ENCODE results near the gene TMEM196.

TMEM196 gene

GRCh38 chr7:19772841-19773760 lies at the start of gene TMEM196:
TMEM196 (minus strand) TSS chr7:19773617; CDS start chr7:19772696, 921 bp downstream.
- DNase-seq (ENCODE audit: low read depth), result no peak

- no peak for DNase-seq (ENCODE audit: low read depth)
Measured at GRCh38 chr7:19816128-19816527, 42.7 kb upstream of the TMEM196 start.

- no peak for DNase-seq (ENCODE audit: low read depth)
Measured at GRCh38 chr7:19815546-19815945, 42.1 kb upstream of the TMEM196 start.

- DNase-seq (ENCODE audit: low read depth), result no peak
Measured at GRCh38 chr7:19814776-19815175, 41.4 kb upstream of the TMEM196 start.

GRCh38 chr7:19811386-19811785 lies 38.0 kb upstream of the TMEM196 start:
- no peak for DNase-seq (ENCODE audit: low read depth)

GRCh38 chr7:19798986-19799385 lies 25.6 kb upstream of the TMEM196 start:
- no peak for DNase-seq (ENCODE audit: low read depth)

GRCh38 chr7:19783541-19783940 lies 10.1 kb upstream of the TMEM196 start:
- DNase-seq (ENCODE audit: low read depth), result no peak

GRCh38 chr7:19776981-19777380 lies 3.6 kb upstream of the TMEM196 start:
- no peak for DNase-seq (ENCODE audit: low read depth)

- no peak for DNase-seq (ENCODE audit: low read depth)
Measured at GRCh38 chr7:19775578-19775977, 2.2 kb upstream of the TMEM196 start.

GRCh38 chr7:19772306-19772705 lies 1.1 kb downstream of the TMEM196 start:
- no peak for DNase-seq (ENCODE audit: low read depth)

GRCh38 chr7:19762631-19763030 lies 10.8 kb downstream of the TMEM196 start:
- no peak for DNase-seq (ENCODE audit: low read depth)

GRCh38 chr7:19754521-19755116 lies 18.8 kb downstream of the TMEM196 start:
- no peak for DNase-seq (ENCODE audit: low read depth)

- DNase-seq (ENCODE audit: low read depth), result no peak
Measured at GRCh38 chr7:19752020-19752419, 21.4 kb downstream of the TMEM196 start.

- DNase-seq (ENCODE audit: low read depth), result no peak
Measured at GRCh38 chr7:19749658-19750057, 23.8 kb downstream of the TMEM196 start.

GRCh38 chr7:19747740-19748339 lies 25.6 kb downstream of the TMEM196 start:
- DNase-seq (ENCODE audit: low read depth), result no peak

GRCh38 chr7:19744075-19744474 lies 29.3 kb downstream of the TMEM196 start:
- no peak for DNase-seq (ENCODE audit: low read depth)

GRCh38 chr7:19728716-19729115 lies 44.7 kb downstream of the TMEM196 start:
- no peak for DNase-seq (ENCODE audit: low read depth)

GRCh38 chr7:19725770-19726169 lies 47.6 kb downstream of the TMEM196 start:
- no peak for DNase-seq (ENCODE audit: low read depth)

- DNase-seq (ENCODE audit: low read depth), result no peak
Measured at GRCh38 chr7:19715499-19715898, 57.9 kb downstream of the TMEM196 start.

GRCh38 chr7:19713676-19714075 lies 59.7 kb downstream of the TMEM196 start:
- DNase-seq (ENCODE audit: low read depth), result no peak

- no peak for DNase-seq (ENCODE audit: low read depth)
Measured at GRCh38 chr7:19709249-19709578, 64.2 kb downstream of the TMEM196 start.

- peak; percentile 84 for DNase-seq (ENCODE audit: low read depth)
Measured at GRCh38 chr7:19708397-19709248, 64.8 kb downstream of the TMEM196 start, which contains the start of gene POLR1F. POLR1F (minus strand) TSS chr7:19709037; CDS start chr7:19709016, 21 bp downstream.
